GM12878 (cell line): ENCODE measurements around the gene KCNJ10. TPM values are rescaled to one million over a fixed set of nuclear protein-coding genes. Genes with fewer than 3 reads are reported as not detected.

Experiments
- ATAC-seq: fragments of 200-7000 bp; cut with Tn5 transposase; 3 replicates; pipeline ENCODE4 v1.9.1; 2020; ENCODE audit warnings: mild to moderate bottlenecking, moderate library complexity
- BruUV-seq: library from RNA; stranded (reverse); fragments of 400-500 nt; replicated peaks from 2 replicates; lab custom pipeline; 2021; lab: Mats Ljungman, UMichigan
- CTCF ChIA-PET: fragments of 300-600 bp; sonication (Branson Sonifier 250); formaldehyde crosslinking; extraction: SDS; loops from one replicate; lab custom pipeline; 2021; ENCODE audit warnings: inconsistent platforms; lab: Yijun Ruan, JAX
- POLR2A ChIA-PET: fragments of 350-600 bp; formaldehyde crosslinking; extraction: SDS; loops from one replicate; lab custom pipeline; 2021; ENCODE audit warnings: inconsistent platforms; lab: Charles Lee
- RAD21 ChIA-PET: fragments of 300-600 bp; sonication (Branson Sonifier 250); formaldehyde crosslinking; loops from one replicate; lab custom pipeline; 2023; ENCODE audit warnings: antibody characterized with exemption; ENCODE audit not compliant: unreplicated experiment; lab: Charles Lee
- SMC1A ChIA-PET: fragments of 300-600 bp; sonication (Branson Sonifier 250); formaldehyde crosslinking; loops from one replicate; lab custom pipeline; 2023; ENCODE audit not compliant: unreplicated experiment, uncharacterized antibody; lab: Charles Lee
- DNase-seq: peaks from one replicate; pipeline ENCODE4 v3.0.0-alpha.2; 2011; ENCODE audit warnings: low read depth, low spot score
- FAIRE-seq: peaks from 3 replicates; lab custom pipeline; 2011; peaks lifted over from hg19 to GRCh38; lab: Jason Lieb, UNC
- H2AFZ ChIP-seq: 2 replicates; pipeline ENCODE4 v1.6.0; 2011; ENCODE audit warnings: low read depth, low read length, control low read depth; ENCODE audit not compliant: control insufficient read depth
- H3K27ac ChIP-seq: 2 replicates; pipeline ENCODE4 v1.5.1; 2011; ENCODE audit warnings: control low read depth; ENCODE audit not compliant: control insufficient read depth, insufficient read depth
- H3K27me3 ChIP-seq, 2 experiments: replicated peaks in 1 of 2; 2 replicates each; pipeline versions ENCODE4 v1.6.0 to v1.6.1; 2011; ENCODE audit warnings: low read length in 1 of 2; ENCODE audit not compliant: control insufficient read depth in 2 of 2, insufficient read depth in 2 of 2
- H3K36me3 ChIP-seq, 2 experiments: 2 replicates each; pipeline ENCODE4 v1.5.1; 2011; ENCODE audit warnings: low read length in 1 of 2; ENCODE audit not compliant: control insufficient read depth in 2 of 2, insufficient read depth in 2 of 2
- H3K4me1 ChIP-seq: 2 replicates; pipeline ENCODE4 v1.6.1; 2011; ENCODE audit warnings: mild to moderate bottlenecking, low read length, moderate library complexity, mixed read lengths; ENCODE audit not compliant: control insufficient read depth, insufficient read depth
- H3K4me2 ChIP-seq: 2 replicates; pipeline ENCODE4 v1.6.0; 2011; ENCODE audit warnings: control low read depth; ENCODE audit not compliant: control insufficient read depth, insufficient read depth
- H3K4me3 ChIP-seq: fragments of 200-600 bp; sonication (generic); 2 replicates; pipeline ENCODE4 v1.5.1; 2016
- H3K79me2 ChIP-seq: 2 replicates; pipeline ENCODE4 v1.6.0; 2011; ENCODE audit warnings: low read length; ENCODE audit not compliant: control insufficient read depth, insufficient read depth
- H3K9ac ChIP-seq: 2 replicates; pipeline ENCODE4 v1.8.0; 2011; ENCODE audit warnings: low read length, control low read depth, mixed read lengths; ENCODE audit not compliant: control insufficient read depth, insufficient read depth
- H3K9me3 ChIP-seq: replicated peaks from 3 replicates; pipeline ENCODE4 v1.5.1; 2011; ENCODE audit warnings: mild to moderate bottlenecking, low read length; ENCODE audit not compliant: control insufficient read depth, insufficient read depth
- H4K20me1 ChIP-seq: 2 replicates; pipeline ENCODE4 v1.6.0; 2011; ENCODE audit not compliant: control insufficient read depth, insufficient read depth
- IKZF2 ChIP-seq, 2 experiments: fragments of 450-650 bp; IDR thresholded peaks; 2 replicates each; pipeline ENCODE4 v1.6.1; 2017; ENCODE audit warnings: mild to moderate bottlenecking in 2 of 2, moderate library complexity in 2 of 2
- KAT2A ChIP-seq: conservative IDR thresholded peaks from 2 replicates; pipeline ENCODE4 v1.6.1; 2011; ENCODE audit warnings: low read depth, low read length; ENCODE audit not compliant: control insufficient read depth
- MEF2A ChIP-seq: IDR thresholded peaks from 2 replicates; pipeline ENCODE4 v1.6.1; 2011; ENCODE audit warnings: low read depth, mild to moderate bottlenecking, low read length, moderate library complexity; ENCODE audit not compliant: insufficient read depth
- MXI1 ChIP-seq: fragments of 150-350 bp; IDR thresholded peaks from 2 replicates; pipeline ENCODE4 v1.6.1; 2011; ENCODE audit warnings: low read depth, mild to moderate bottlenecking, inconsistent platforms, low read length, improper control_type of control experiment
- MYB ChIP-seq: fragments of 150-350 bp; IDR thresholded peaks from 2 replicates; pipeline ENCODE4 v1.6.1; 2014; ENCODE audit warnings: mild to moderate bottlenecking, low read depth, low read length, borderline replicate concordance
- MYC ChIP-seq: IDR thresholded peaks from 2 replicates; pipeline ENCODE4 v1.6.1; 2011; ENCODE audit warnings: mild to moderate bottlenecking, low read length, moderate library complexity, inconsistent platforms; ENCODE audit not compliant: insufficient read depth, insufficient replicate concordance, insufficient read length, severe bottlenecking
- REST ChIP-seq: IDR thresholded peaks from 2 replicates; pipeline ENCODE4 v1.6.1; 2012; ENCODE audit warnings: mild to moderate bottlenecking, low read depth, low read length
- RFX5 ChIP-seq: IDR thresholded peaks from 2 replicates; pipeline ENCODE4 v1.6.1; 2011; ENCODE audit warnings: low read depth, low read length, improper control_type of control experiment
- SUPT20H ChIP-seq: IDR thresholded peaks from 2 replicates; pipeline ENCODE4 v1.6.1; 2011; ENCODE audit warnings: low read depth, mild to moderate bottlenecking, low read length, moderate library complexity, borderline replicate concordance; ENCODE audit not compliant: control insufficient read depth
- TCF12 ChIP-seq: IDR thresholded peaks from 2 replicates; pipeline ENCODE4 v1.6.1; 2011; ENCODE audit warnings: low read depth, mild to moderate bottlenecking, low read length
- YY1 ChIP-seq: IDR thresholded peaks from 2 replicates; pipeline ENCODE4 v1.6.1; 2011; ENCODE audit warnings: low read depth, mild to moderate bottlenecking, low read length
- ZNF217 ChIP-seq: fragments of 450-650 bp; IDR thresholded peaks from 2 replicates; pipeline ENCODE4 v1.6.1; 2017; ENCODE audit warnings: antibody characterized with exemption, mild to moderate bottlenecking
- WGBS: methylation state at CpG from one replicate; pipeline ENCODE4 v1.1.6; 2016; ENCODE audit warnings: low lambda C conversion rate; ENCODE audit not compliant: insufficient replicate concordance, insufficient coverage; ENCODE audit errors: missing lambda C conversion rate; 5-methylcytosine and 5-hydroxymethylcytosine counted together
- in situ Hi-C: fragments of 300-500 bp; cut with MboI; formaldehyde crosslinking; loops from 9 replicates; pipeline ENCODE4 v1.14.3; 2018; ENCODE audit warnings: mixed read lengths
- intact Hi-C: fragments of 100-400 bp; cut with micrococcal nuclease; formaldehyde crosslinking; loops from one replicate; pipeline ENCODE4 v1.14.2; 2022; ENCODE audit not compliant: unreplicated experiment
- polyA plus RNA-seq, 11 experiments: library from polyadenylated mRNA; depleted of rRNA in 4 of 11; unstranded in 6 of 11; stranded (reverse) in 5 of 11; fragments of >200 nt; fragmentation: Nextera tagmentation in 4 of 11; fragmentation: Illumina TruSeq in 1 of 11; extraction: Ambion mirVana in 4 of 11; extraction: Trizol in 1 of 11; gene quantifications; 1 replicate in 1 of 11; 2 replicates in 10 of 11; pipeline versions ENCODE4 v1.2.1 to v1.2.3, GENCODE V29; 2011 to 2016; ENCODE audit warnings: inconsistent platforms in 2 of 11, missing spikeins in 2 of 11, low read depth in 1 of 11
- total RNA-seq, 4 experiments: library from RNA; depleted of rRNA in 3 of 4; stranded (reverse); fragments of >200 nt in 3 of 4; fragmentation: Illumina TruSeq in 1 of 4; extraction: Trizol in 1 of 4; gene quantifications; 2 replicates each; pipeline versions ENCODE4 v1.2.1 to v1.2.3, GENCODE V29; 2013 to 2021
- TF ChIP-seq, protein P1 (sequence below): IDR thresholded peaks from 2 replicates; pipeline ENCODE4 v1.6.1; 2011; ENCODE audit warnings: borderline replicate concordance, low read depth, mild to moderate bottlenecking, moderate library complexity, low read length; ENCODE audit not compliant: insufficient read depth, poor library complexity, severe bottlenecking
- TF ChIP-seq, protein P2 (sequence below), 3 experiments: IDR thresholded peaks in 2 of 3; conservative IDR thresholded peaks in 1 of 3; 2 replicates each; pipeline ENCODE4 v1.5.1; 2011; ENCODE audit warnings: low read depth in 3 of 3, low read length in 3 of 3, mild to moderate bottlenecking in 3 of 3, control low read depth in 2 of 3, moderate library complexity in 2 of 3, inconsistent platforms in 1 of 3, mixed read lengths in 1 of 3; ENCODE audit not compliant: control insufficient read depth in 2 of 3, insufficient read depth in 1 of 3; ENCODE audit errors: extremely low read depth in 1 of 3
- TF ChIP-seq, protein P3 (sequence below): fragments of 450-650 bp; IDR thresholded peaks from 2 replicates; pipeline ENCODE4 v1.6.1; 2017; ENCODE audit warnings: borderline replicate concordance

The KCNJ10 gene
- total and polyA plus RNA-seq, 10 of the 15 experiments (the other 5 are each of a cell fraction or from before 2014, with no cell fraction given): 0.01 to 0.29 (median 0.09) TPM; not detected in 2

DNA sequence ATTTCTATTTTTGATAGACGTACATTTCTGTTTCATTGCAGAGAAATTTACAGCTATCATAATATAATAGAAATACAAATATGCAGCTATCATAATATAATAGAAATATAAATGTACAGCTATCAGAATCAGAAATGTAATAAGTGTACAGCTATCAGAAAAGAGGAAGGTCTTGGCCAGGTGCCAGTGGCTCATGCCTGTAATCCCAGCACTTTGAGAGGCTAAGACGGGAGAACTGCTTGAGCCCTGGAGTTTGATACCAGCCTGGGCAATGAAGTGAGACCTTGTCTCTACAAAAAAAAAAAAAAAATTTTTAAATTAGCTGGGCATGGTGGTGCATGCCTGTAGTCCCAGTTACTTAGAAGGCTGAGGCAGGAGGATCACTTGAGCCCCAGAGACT is 76.0 kb downstream of the KCNJ10 start:
- RAD21 ChIA-PET: interaction anchor here (0.9 to 1.5 kb wide), 2 partner anchors 14 to 83 kb away, joined by 3 to 5 read pairs; no protein-coding TSS in a partner anchor
- no peak overlapping the region for H3K27ac ChIP-seq
- POLR2A ChIA-PET: interaction anchor here (0.5 kb wide), 1 partner anchor 11 kb away, joined by 3 read pairs; no protein-coding TSS in a partner anchor
- H3K9ac ChIP-seq: no peak overlapping the region
- DNase-seq: no peak
- 37% methylated on average over 2 of the region's 2 CpGs for WGBS
- intact Hi-C loops (no loop called here), in situ Hi-C loops (no loop called here)
- BruUV-seq: no TSS peak
- no peaks in the 10 kb centered on the region for H3K4me1 ChIP-seq
- CTCF ChIA-PET: interaction anchor here (2.5 kb wide), 1 partner anchor 13 kb away, joined by 25 read pairs; no protein-coding TSS in a partner anchor
- no peaks in the 10 kb centered on the region for H3K79me2 ChIP-seq
- H4K20me1 ChIP-seq: no peaks in the 10 kb centered on the region
- no peak overlapping the region for H2AFZ ChIP-seq
- no peak for FAIRE-seq
- no peak overlapping the region for H3K4me2 ChIP-seq
- no peak for ATAC-seq
- no peaks in the 10 kb centered on the region for H3K36me3 ChIP-seq
- no peaks in the 10 kb centered on the region; a peak in 2 of 4 replicates for H3K27me3 ChIP-seq
- no peaks in the 10 kb centered on the region for H3K9me3 ChIP-seq
- H3K4me3 ChIP-seq: no peak overlapping the region
- SMC1A ChIA-PET: interaction anchor here (1.1 to 1.6 kb wide), 3 partner anchors 12 to 42 kb away, joined by 3 to 5 read pairs (median 3); no protein-coding TSS in a partner anchor
- TF ChIP-seq MYB: no peak
- TF ChIP-seq, protein P1, sequence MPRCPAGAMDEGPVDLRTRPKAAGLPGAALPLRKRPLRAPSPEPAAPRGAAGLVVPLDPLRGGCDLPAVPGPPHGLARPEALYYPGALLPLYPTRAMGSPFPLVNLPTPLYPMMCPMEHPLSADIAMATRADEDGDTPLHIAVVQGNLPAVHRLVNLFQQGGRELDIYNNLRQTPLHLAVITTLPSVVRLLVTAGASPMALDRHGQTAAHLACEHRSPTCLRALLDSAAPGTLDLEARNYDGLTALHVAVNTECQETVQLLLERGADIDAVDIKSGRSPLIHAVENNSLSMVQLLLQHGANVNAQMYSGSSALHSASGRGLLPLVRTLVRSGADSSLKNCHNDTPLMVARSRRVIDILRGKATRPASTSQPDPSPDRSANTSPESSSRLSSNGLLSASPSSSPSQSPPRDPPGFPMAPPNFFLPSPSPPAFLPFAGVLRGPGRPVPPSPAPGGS: no peak
- TF ChIP-seq RFX5: no peak
- TF ChIP-seq, protein P2, sequence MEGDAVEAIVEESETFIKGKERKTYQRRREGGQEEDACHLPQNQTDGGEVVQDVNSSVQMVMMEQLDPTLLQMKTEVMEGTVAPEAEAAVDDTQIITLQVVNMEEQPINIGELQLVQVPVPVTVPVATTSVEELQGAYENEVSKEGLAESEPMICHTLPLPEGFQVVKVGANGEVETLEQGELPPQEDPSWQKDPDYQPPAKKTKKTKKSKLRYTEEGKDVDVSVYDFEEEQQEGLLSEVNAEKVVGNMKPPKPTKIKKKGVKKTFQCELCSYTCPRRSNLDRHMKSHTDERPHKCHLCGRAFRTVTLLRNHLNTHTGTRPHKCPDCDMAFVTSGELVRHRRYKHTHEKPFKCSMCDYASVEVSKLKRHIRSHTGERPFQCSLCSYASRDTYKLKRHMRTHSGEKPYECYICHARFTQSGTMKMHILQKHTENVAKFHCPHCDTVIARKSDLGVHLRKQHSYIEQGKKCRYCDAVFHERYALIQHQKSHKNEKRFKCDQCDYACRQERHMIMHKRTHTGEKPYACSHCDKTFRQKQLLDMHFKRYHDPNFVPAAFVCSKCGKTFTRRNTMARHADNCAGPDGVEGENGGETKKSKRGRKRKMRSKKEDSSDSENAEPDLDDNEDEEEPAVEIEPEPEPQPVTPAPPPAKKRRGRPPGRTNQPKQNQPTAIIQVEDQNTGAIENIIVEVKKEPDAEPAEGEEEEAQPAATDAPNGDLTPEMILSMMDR (IDR thresholded peaks at IDR 0.05 in 2 of 3, conservative IDR thresholded peaks at IDR 0.05 in 1 of 3; ENCODE audit: control insufficient read depth in 2 of 3, extremely low read depth in 1 of 3, insufficient read depth in 1 of 3, low read depth in 3 of 3, low read length in 3 of 3): no peak
- TF ChIP-seq MEF2A: no peak
- no peak for TF ChIP-seq YY1
- no peak for TF ChIP-seq REST
- TF ChIP-seq SUPT20H: no peak
- no peak for TF ChIP-seq TCF12
- TF ChIP-seq KAT2A: no peak
- TF ChIP-seq ZNF217: no peak
- no peak for TF ChIP-seq MYC
- TF ChIP-seq MXI1: no peak
- TF ChIP-seq, protein P3, sequence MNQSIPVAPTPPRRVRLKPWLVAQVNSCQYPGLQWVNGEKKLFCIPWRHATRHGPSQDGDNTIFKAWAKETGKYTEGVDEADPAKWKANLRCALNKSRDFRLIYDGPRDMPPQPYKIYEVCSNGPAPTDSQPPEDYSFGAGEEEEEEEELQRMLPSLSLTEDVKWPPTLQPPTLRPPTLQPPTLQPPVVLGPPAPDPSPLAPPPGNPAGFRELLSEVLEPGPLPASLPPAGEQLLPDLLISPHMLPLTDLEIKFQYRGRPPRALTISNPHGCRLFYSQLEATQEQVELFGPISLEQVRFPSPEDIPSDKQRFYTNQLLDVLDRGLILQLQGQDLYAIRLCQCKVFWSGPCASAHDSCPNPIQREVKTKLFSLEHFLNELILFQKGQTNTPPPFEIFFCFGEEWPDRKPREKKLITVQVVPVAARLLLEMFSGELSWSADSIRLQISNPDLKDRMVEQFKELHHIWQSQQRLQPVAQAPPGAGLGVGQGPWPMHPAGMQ: no peak
- no peak for TF ChIP-seq IKZF2 (IDR thresholded peaks at IDR 0.05)
